ENCODE results near the gene ERCC4.

Gene ERCC4

GRCh38 chr16:13948086-13948485 is 28.1 kb downstream of the ERCC4 start:
- DNase-seq (ENCODE audit: insufficient read length, low spot score) (no peak), FAIRE-seq (no peak)
- no peak for TF ChIP-seq POLR2A (IDR thresholded peaks at IDR 0.05; ENCODE audit: low read depth, low read length)

- FAIRE-seq = no peak
- TF ChIP-seq POLR2A (IDR thresholded peaks at IDR 0.05; ENCODE audit: low read depth, low read length) = no peak
Observed at GRCh38 chr16:13950821-13951547, 31.0 kb downstream of the ERCC4 start.

GRCh38 chr16:13951611-13952010 is 31.7 kb downstream of the ERCC4 start:
- DNase-seq (ENCODE audit: insufficient read length, low spot score) (no peak), FAIRE-seq (no peak)
- no peak for TF ChIP-seq POLR2A (IDR thresholded peaks at IDR 0.05; ENCODE audit: low read depth, low read length)

More at GRCh38 chr16:13950821-13951547, 31.0 kb downstream of the ERCC4 start:
- DNase-seq (ENCODE audit: insufficient read length, low spot score) = no peak

- FAIRE-seq = no peak
- TF ChIP-seq POLR2A (IDR thresholded peaks at IDR 0.05; ENCODE audit: low read depth, low read length) = no peak
- DNase-seq (ENCODE audit: insufficient read length, low spot score) = no peak
Observed at GRCh38 chr16:13953501-13953900, 33.5 kb downstream of the ERCC4 start.

- no peak for FAIRE-seq
- no peak for TF ChIP-seq POLR2A (IDR thresholded peaks at IDR 0.05; ENCODE audit: low read depth, low read length)
- no peak for DNase-seq (ENCODE audit: insufficient read length, low spot score)
Observed at GRCh38 chr16:13956635-13957196, 36.8 kb downstream of the ERCC4 start.

GRCh38 chr16:13957197-13958078 is 37.5 kb downstream of the ERCC4 start:
- peak; percentile 52 for DNase-seq (ENCODE audit: insufficient read length, low spot score)
- TF ChIP-seq POLR2A (IDR thresholded peaks at IDR 0.05; ENCODE audit: low read depth, low read length) = no peak
- FAIRE-seq = peak; percentile 75

- no peak for DNase-seq (ENCODE audit: insufficient read length, low spot score)
- no peak for TF ChIP-seq POLR2A (IDR thresholded peaks at IDR 0.05; ENCODE audit: low read depth, low read length)
- no peak for FAIRE-seq
Observed at GRCh38 chr16:13958474-13958873, 38.5 kb downstream of the ERCC4 start.

GRCh38 chr16:13959626-13960025 is 39.7 kb downstream of the ERCC4 start:
- no peak for TF ChIP-seq POLR2A (IDR thresholded peaks at IDR 0.05; ENCODE audit: low read depth, low read length)
- no peak for FAIRE-seq
- no peak for DNase-seq (ENCODE audit: insufficient read length, low spot score)

GRCh38 chr16:13961099-13961811 is 41.3 kb downstream of the ERCC4 start:
- FAIRE-seq (no peak), DNase-seq (ENCODE audit: insufficient read length, low spot score) (no peak)
- no peak for TF ChIP-seq POLR2A (IDR thresholded peaks at IDR 0.05; ENCODE audit: low read depth, low read length)

GRCh38 chr16:13962232-13962631 is 42.3 kb downstream of the ERCC4 start:
- no peak for TF ChIP-seq POLR2A (IDR thresholded peaks at IDR 0.05; ENCODE audit: low read depth, low read length)
- DNase-seq (ENCODE audit: insufficient read length, low spot score) (no peak), FAIRE-seq (no peak)

GRCh38 chr16:13968835-13969234 is 48.9 kb downstream of the ERCC4 start:
- DNase-seq (ENCODE audit: insufficient read length, low spot score) (no peak), FAIRE-seq (no peak)
- TF ChIP-seq POLR2A (IDR thresholded peaks at IDR 0.05; ENCODE audit: low read depth, low read length) = no peak

- no peak for DNase-seq (ENCODE audit: insufficient read length, low spot score)
- TF ChIP-seq POLR2A (IDR thresholded peaks at IDR 0.05; ENCODE audit: low read depth, low read length) = no peak
- FAIRE-seq = no peak
Observed at GRCh38 chr16:13969711-13970110, 49.8 kb downstream of the ERCC4 start.

- DNase-seq (ENCODE audit: insufficient read length, low spot score) = no peak
- TF ChIP-seq POLR2A (IDR thresholded peaks at IDR 0.05; ENCODE audit: low read depth, low read length) = no peak
- FAIRE-seq = no peak
Observed at GRCh38 chr16:13970708-13971422, 50.9 kb downstream of the ERCC4 start.

All from H54 (cell line).